HG02798 (cell line): ENCODE data around the gene EPHB6.

Experiments used
- ATAC-seq: cut with Tn5 transposase; IDR thresholded peaks from one replicate; pipeline ENCODE4 v1.9.1; 2021; ENCODE audit warnings: mild to moderate bottlenecking; ENCODE audit not compliant: unreplicated experiment, poor library complexity

Gene EPHB6

GRCh38 chr7:142876236-142876960 lies 21.5 kb downstream of the EPHB6 start:
- ATAC-seq, result no peak

- no peak for ATAC-seq
These were observed 22.4 kb downstream of the EPHB6 start for GRCh38 chr7:142876991-142877910.

GRCh38 chr7:142878315-142878714 lies 23.4 kb downstream of the EPHB6 start:
- no peak for ATAC-seq

DNA sequence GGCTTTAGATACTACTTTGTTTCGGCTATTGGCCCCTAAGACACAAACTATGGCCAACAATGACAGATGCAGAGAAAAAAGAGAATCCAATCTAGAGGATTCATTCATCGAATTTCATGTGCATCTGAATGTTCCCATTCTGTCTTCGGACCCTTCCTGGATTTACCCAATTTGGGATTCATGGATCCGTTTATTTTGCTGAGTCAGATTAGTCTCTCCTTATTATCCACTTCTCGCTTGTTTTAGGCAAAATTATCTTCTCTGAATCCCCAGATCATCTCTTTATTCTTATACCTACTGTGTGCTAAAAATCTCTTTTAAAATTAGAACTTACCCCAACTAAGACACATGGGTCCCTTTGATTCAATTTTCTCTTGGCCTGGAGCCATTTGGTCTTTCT lies 24.2 kb downstream of the EPHB6 start:
- no peak for ATAC-seq

DNA sequence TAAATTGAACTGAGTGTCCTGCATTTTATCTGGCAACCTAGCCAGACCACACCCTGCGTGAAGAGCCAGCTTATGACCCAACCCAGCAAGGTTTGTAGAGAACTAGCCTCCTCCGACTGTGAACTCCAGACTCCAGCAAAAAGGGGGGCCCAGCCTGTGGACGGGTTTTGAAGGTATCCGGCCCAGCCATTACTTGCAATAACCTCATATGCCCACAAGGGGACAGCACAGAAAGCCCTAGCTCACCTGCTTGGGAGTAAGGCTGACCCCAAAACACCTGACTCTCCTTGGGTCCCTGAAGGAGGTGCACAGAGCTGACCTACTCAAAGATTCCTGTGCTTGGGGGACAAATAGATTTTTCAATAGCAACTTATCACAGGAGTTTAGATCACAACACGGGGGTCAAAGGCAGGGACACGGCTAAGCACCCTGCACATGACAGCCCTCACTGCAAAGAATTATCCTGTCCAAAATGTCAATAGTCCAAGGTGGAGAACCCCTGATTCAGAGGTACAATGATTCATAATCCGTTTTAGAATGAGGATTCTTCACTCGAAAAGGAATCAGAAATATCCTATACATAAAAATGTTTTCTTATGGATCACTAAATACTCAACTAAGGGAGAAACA lies 26.1 kb downstream of the EPHB6 start:
- peak; percentile 71 for ATAC-seq

- ATAC-seq, result no peak
These were observed 26.9 kb downstream of the EPHB6 start for GRCh38 chr7:142881586-142882337.

DNA sequence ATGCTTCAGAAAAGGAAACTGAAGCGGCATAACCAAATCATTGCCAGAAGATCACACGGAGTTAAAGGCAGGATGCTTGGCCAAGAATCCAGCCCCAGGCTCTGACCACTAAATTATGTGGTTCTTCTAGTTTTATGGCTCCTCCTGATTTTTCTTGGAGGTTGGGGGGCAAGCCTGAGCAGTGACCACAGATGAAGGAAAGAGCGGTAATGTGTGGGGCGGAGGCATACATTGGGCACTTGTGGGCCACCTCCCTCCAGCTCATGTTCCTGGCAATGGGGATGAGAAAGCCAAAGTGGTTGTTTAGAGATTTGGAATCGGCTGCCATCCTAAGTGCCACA lies 27.4 kb downstream of the EPHB6 start:
- ATAC-seq, result no peak

- ATAC-seq, result no peak
These were observed 28.3 kb downstream of the EPHB6 start for GRCh38 chr7:142883145-142883544.

GRCh38 chr7:142883571-142884285 lies 28.9 kb downstream of the EPHB6 start:
- no peak for ATAC-seq

- ATAC-seq, result no peak
These were observed 29.4 kb downstream of the EPHB6 start for GRCh38 chr7:142884286-142884640.

DNA sequence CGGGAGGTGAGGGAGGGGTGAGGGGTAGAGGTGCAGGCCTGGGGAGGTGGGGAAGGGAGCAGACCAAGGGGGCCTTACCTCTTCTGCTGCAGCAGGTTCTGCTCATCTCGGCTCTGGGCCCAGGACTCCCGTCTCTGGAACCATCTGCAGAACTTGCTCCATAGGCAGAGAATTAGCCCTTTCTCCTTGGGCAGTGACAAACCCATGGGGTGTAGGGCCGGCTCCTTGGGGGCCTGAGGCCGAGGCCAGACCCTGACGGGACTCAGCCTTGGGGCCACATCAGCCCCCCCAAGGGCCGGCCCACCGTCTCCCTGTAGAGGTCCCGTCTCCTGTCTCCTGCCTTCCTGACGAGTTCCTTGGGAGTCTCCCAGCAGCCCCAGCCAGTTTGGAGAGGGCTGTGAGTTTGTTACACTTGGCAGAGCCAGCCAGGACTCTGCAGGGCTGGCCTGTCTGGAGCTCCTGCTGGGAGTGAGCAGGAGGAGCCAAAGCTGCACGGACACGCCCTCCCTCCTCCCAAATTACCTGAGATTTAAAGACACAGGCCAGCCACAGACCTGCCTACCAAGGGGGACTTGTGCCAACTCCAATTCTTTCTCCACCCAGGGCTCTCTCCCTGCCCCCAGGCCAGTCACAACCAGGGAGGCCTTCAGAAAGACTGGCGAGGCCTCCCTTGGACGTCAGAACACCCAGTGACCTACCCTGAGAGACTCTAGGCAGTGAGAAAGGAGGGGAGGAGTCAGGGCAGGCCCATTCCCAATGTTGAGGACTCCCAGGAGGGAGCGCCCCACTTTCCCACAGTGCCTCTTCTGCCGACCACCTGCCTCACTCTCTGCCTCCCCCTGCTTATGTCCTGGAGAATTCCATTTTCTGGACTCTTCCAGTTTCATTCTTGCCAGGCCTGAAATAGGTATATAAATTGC lies 30.7 kb downstream of the EPHB6 start, which contains the start of gene TRPV6:
Gene TRPV6, minus strand, starts transcription at position 435 of the 920 bp plus-strand sequence.
- no peak for ATAC-seq

DNA sequence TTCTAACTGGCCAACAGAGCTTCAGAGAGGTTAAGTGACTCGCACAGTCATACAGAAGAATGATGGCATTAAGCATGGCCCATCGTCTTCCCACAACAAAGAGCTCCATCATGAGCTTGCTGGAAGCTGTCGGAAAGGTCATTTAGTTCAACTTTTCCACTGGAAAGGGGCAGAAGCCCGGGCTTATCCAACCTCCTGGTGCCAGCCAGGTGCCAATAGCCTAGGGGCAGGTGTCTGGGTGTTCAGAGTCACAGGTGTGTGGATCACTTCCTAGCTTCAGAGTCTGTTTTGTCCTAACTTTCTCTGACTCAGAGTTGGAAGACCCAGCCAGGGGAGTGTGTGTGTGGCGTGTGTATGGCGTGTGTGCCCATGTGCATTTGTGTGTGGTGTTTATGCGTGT lies 32.0 kb downstream of the EPHB6 start:
- no peak for ATAC-seq

GRCh38 chr7:142887282-142888015 lies 32.6 kb downstream of the EPHB6 start:
- no peak for ATAC-seq

DNA sequence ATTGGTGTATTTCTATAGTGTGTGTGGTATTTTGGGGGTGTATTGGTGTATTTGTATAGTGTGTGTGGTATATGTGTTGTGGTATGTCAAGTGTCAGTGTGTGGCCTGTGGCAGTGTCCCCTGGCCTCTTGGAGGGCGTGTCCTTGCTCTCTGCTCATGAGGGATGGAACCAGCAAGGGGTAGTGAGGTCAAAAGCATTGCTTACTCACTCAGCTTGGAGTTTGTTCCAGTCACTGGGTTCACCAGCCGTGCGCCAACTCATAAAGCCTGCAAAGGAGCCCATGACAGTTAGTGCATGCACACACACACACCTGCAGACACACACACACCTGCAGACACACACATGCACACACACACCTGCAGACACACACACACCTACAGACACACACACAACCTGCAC lies 34.9 kb downstream of the EPHB6 start:
- no peak for ATAC-seq

DNA sequence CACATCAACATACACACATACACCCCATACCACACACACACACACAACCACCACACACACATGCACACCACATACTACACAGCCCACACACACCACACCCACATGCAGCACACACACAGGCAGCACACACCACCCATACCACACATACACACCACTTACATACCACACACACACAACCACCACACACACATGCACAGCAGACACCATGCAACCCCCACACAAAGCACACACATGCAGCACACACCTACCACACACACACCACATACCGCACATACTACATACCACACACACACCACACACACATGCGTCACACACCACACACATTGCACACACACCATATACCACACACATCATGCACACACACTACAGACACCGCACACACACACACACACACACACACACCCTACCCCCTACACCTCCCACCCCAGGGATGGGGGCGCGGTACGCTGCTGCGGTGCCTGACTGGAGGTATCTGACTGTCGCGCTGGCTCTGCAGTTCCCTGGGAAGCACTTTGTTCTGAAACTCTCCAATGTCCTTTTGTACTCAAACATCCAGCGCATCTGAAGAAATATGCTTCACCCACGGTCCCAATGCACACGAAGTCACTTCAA lies 36.1 kb downstream of the EPHB6 start:
- ATAC-seq, result no peak

GRCh38 chr7:142891490-142892082 lies 36.7 kb downstream of the EPHB6 start:
- ATAC-seq, result no peak

DNA sequence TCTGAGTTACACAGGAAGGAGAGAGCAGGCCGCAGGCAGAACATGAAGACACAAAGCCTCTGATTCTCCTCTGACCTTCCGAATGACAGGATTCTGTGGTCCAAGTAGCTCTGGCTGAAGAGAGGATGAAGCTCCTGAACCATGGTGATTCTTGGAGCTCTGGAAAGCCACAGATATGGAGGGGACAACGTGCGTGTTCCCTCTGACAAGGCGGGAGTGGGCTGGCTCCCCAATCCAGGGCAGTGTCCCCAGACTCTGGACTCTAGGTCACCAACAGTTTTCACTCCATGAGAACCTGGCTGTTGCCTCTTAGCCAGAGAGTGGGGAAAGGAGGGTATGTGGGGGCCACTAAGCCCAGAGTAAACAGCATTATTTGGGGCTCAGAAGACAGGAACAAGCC lies 38.1 kb downstream of the EPHB6 start:
- ATAC-seq, result no peak
